NCI-H2029 treated with DMSO at 0.1 percent for 48 hours (cell line): ENCODE data around the gene BICC1.

Experiments used
- DNase-seq: peaks from one replicate; lab custom pipeline; 2025; lab: John Stamatoyannopoulos, UW

The BICC1 gene

GRCh38 chr10:58778966-58779365 lies 266.3 kb downstream of the BICC1 start:
- DNase-seq: no peak

GRCh38 chr10:58779594-58779993 lies 266.9 kb downstream of the BICC1 start:
- DNase-seq: no peak

- DNase-seq: no peak
Observed at GRCh38 chr10:58780476-58780875, 267.8 kb downstream of the BICC1 start.

- DNase-seq: peak; percentile 0
Observed at GRCh38 chr10:58781873-58782488, 269.3 kb downstream of the BICC1 start.

- DNase-seq: no peak
Observed at GRCh38 chr10:58782876-58783851, 270.5 kb downstream of the BICC1 start.

- DNase-seq: no peak
Observed at GRCh38 chr10:58784361-58784760, 271.7 kb downstream of the BICC1 start.

- DNase-seq: no peak
Observed at GRCh38 chr10:58785354-58785753, 272.7 kb downstream of the BICC1 start.

GRCh38 chr10:58791137-58791536 lies 278.5 kb downstream of the BICC1 start:
- no peak for DNase-seq

GRCh38 chr10:58795560-58795959 lies 282.9 kb downstream of the BICC1 start:
- DNase-seq: no peak

GRCh38 chr10:58796242-58796641 lies 283.6 kb downstream of the BICC1 start:
- no peak for DNase-seq

- no peak for DNase-seq
Observed at GRCh38 chr10:58796824-58797223, 284.2 kb downstream of the BICC1 start.

- no peak for DNase-seq
Observed at GRCh38 chr10:58797356-58797755, 284.7 kb downstream of the BICC1 start.

- DNase-seq: no peak
Observed at GRCh38 chr10:58802047-58802446, 289.4 kb downstream of the BICC1 start.

GRCh38 chr10:58806323-58806722 lies 293.7 kb downstream of the BICC1 start:
- no peak for DNase-seq

GRCh38 chr10:58806970-58807628 lies 294.4 kb downstream of the BICC1 start:
- DNase-seq: peak; percentile 10

- no peak for DNase-seq
Observed at GRCh38 chr10:58807629-58808022, 295.0 kb downstream of the BICC1 start.

GRCh38 chr10:58810751-58811150 lies 298.1 kb downstream of the BICC1 start:
- no peak for DNase-seq

GRCh38 chr10:58813573-58813972 lies 300.9 kb downstream of the BICC1 start:
- peak; percentile 86 for DNase-seq

- no peak for DNase-seq
Observed at GRCh38 chr10:58817201-58817846, 304.7 kb downstream of the BICC1 start.

GRCh38 chr10:58818900-58819299 lies 306.2 kb downstream of the BICC1 start:
- DNase-seq: no peak

- no peak for DNase-seq
Observed at GRCh38 chr10:58820386-58820785, 307.7 kb downstream of the BICC1 start.
